HEK293T (cell line): ENCODE data around the gene NFATC1.

Experiments used
- CTCF ChIA-PET: fragments of 350-600 bp; formaldehyde crosslinking; extraction: SDS; loops from one replicate; lab custom pipeline; 2021; ENCODE audit warnings: antibody characterized with exemption, inconsistent platforms; lab: Yijun Ruan, JAX
- POLR2A ChIA-PET: fragments of 350-600 bp; formaldehyde crosslinking; extraction: SDS; loops from one replicate; lab custom pipeline; 2020; ENCODE audit warnings: antibody characterized with exemption, inconsistent platforms; lab: Yijun Ruan, JAX
- DNase-seq: peaks from one replicate; pipeline ENCODE4 v3.0.0; 2012; ENCODE audit warnings: mixed read lengths; ENCODE audit errors: extremely low spot score
- ARNT ChIP-seq: fragments of 450-650 bp; IDR thresholded peaks from 2 replicates; pipeline ENCODE4 v1.6.1; 2017; ENCODE audit warnings: mild to moderate bottlenecking
- BHLHE40 ChIP-seq: fragments of 450-650 bp; IDR thresholded peaks from 2 replicates; pipeline ENCODE4 v1.6.1; 2016; ENCODE audit warnings: mild to moderate bottlenecking, moderate library complexity, borderline replicate concordance
- CTBP1 ChIP-seq: fragments of 450-650 bp; IDR thresholded peaks from 2 replicates; pipeline ENCODE4 v1.6.1; 2016; ENCODE audit warnings: borderline replicate concordance
- ELF4 ChIP-seq: fragments of 450-650 bp; IDR thresholded peaks from 2 replicates; pipeline ENCODE4 v1.6.1; 2017; ENCODE audit warnings: antibody characterized with exemption
- FOXA1 ChIP-seq: fragments of 450-650 bp; IDR thresholded peaks from 2 replicates; pipeline ENCODE4 v1.6.1; 2016; ENCODE audit warnings: mild to moderate bottlenecking
- FOXK2 ChIP-seq: fragments of 450-650 bp; IDR thresholded peaks from 2 replicates; pipeline ENCODE4 v1.6.1; 2016; ENCODE audit warnings: mild to moderate bottlenecking
- FOXM1 ChIP-seq: fragments of 450-650 bp; IDR thresholded peaks from 2 replicates; pipeline ENCODE4 v1.6.1; 2017; ENCODE audit warnings: mild to moderate bottlenecking, borderline replicate concordance
- HDGF ChIP-seq: fragments of 450-650 bp; IDR thresholded peaks from 2 replicates; pipeline ENCODE4 v1.6.1; 2017; ENCODE audit warnings: antibody characterized with exemption, borderline replicate concordance
- L3MBTL2 ChIP-seq: fragments of 450-650 bp; conservative IDR thresholded peaks from 2 replicates; pipeline ENCODE4 v1.6.1; 2016; ENCODE audit warnings: mild to moderate bottlenecking
- LEF1 ChIP-seq: fragments of 450-650 bp; IDR thresholded peaks from 2 replicates; pipeline ENCODE4 v1.6.1; 2017; ENCODE audit warnings: mild to moderate bottlenecking, borderline replicate concordance
- NFRKB ChIP-seq: fragments of 450-650 bp; IDR thresholded peaks from 2 replicates; pipeline ENCODE4 v1.6.1; 2016; ENCODE audit warnings: mild to moderate bottlenecking, moderate library complexity
- SP1 ChIP-seq: fragments of 450-650 bp; IDR thresholded peaks from 2 replicates; pipeline ENCODE4 v1.6.1; 2017
- SUZ12 ChIP-seq: fragments of 450-650 bp; IDR thresholded peaks from 2 replicates; pipeline ENCODE4 v1.6.1; 2016; ENCODE audit warnings: mild to moderate bottlenecking
- TARDBP ChIP-seq: fragments of 450-650 bp; IDR thresholded peaks from 2 replicates; pipeline ENCODE4 v1.6.1; 2016
- ZNF384 ChIP-seq: fragments of 450-650 bp; IDR thresholded peaks from 2 replicates; pipeline ENCODE4 v1.6.1; 2016
- TF ChIP-seq, protein P1 (sequence below): fragments of 450-650 bp; IDR thresholded peaks from 2 replicates; pipeline ENCODE4 v1.6.1; 2016

NFATC1 gene

GRCh38 chr18:79554945-79555645 is 159.4 kb downstream of the NFATC1 start:
- ChIA-PET POLR2A (no interaction called here), CTCF (no interaction called here)
- TF ChIP-seq ELF4 (no peak), NFRKB (no peak), FOXA1 (no peak), HDGF (no peak), L3MBTL2 (no peak), ARNT (no peak)
- no peak for DNase-seq

- DNase-seq: no peak
- TF ChIP-seq LEF1 (no peak), ELF4 (no peak), CTBP1 (no peak), SP1 (no peak), FOXA1 (no peak), SUZ12 (no peak), ARNT (no peak), ZNF384 (no peak), TARDBP (no peak), NFRKB (no peak)
- TF ChIP-seq, protein P1, sequence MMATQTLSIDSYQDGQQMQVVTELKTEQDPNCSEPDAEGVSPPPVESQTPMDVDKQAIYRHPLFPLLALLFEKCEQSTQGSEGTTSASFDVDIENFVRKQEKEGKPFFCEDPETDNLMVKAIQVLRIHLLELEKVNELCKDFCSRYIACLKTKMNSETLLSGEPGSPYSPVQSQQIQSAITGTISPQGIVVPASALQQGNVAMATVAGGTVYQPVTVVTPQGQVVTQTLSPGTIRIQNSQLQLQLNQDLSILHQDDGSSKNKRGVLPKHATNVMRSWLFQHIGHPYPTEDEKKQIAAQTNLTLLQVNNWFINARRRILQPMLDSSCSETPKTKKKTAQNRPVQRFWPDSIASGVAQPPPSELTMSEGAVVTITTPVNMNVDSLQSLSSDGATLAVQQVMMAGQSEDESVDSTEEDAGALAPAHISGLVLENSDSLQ: no peak
- ChIA-PET POLR2A (no interaction called here), CTCF (no interaction called here)
These were observed 160.2 kb downstream of the NFATC1 start for GRCh38 chr18:79555885-79556284.

DNA sequence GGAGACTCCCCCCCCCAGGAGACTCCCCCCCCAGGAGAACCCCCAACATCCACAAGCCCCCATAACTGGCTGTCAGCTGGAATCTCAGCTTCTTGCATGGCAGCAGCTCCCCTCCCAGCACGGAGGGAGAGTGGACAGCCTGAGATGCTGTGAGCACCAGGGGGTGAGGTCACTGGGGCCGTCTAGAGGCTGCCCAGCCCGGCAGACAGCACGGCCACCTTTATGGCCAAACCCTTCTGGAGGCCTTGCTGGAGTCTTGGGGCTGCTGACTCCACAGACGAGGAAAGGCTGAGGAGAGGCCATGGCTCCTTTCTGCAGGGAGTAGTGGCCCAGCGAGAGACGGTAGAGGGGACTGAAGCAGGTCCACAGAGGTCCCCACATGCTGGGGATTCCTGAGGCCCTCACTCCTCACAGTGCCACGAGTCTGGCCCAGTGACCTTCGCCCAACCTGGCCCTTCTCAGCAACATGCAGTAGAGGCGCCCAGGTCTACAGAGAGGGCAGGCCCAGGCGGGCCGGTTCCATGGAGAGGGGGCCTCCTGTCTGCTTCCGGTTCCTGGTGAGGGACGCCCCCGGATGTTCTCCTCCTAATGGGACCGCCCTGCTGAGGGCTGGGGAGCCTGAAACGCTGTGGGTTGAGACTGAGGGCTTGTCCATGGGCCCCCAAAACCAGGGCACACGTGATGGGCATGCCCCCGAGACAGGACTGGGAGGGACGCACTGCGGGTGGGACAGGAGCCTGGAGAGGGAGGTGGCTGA is 161.3 kb downstream of the NFATC1 start:
- DNase-seq: no peak
- POLR2A ChIA-PET: no interaction called here
- CTCF ChIA-PET: no interaction called here
- TF ChIP-seq HDGF: no peak
- no peak for TF ChIP-seq FOXK2
- TF ChIP-seq, protein P1: no peak
- TF ChIP-seq BHLHE40: no peak
- TF ChIP-seq ZNF384: no peak
- no peak for TF ChIP-seq CTBP1
- TF ChIP-seq ELF4: no peak
- TF ChIP-seq SUZ12: no peak
- no peak for TF ChIP-seq TARDBP
- no peak for TF ChIP-seq NFRKB
- no peak for TF ChIP-seq L3MBTL2

DNA sequence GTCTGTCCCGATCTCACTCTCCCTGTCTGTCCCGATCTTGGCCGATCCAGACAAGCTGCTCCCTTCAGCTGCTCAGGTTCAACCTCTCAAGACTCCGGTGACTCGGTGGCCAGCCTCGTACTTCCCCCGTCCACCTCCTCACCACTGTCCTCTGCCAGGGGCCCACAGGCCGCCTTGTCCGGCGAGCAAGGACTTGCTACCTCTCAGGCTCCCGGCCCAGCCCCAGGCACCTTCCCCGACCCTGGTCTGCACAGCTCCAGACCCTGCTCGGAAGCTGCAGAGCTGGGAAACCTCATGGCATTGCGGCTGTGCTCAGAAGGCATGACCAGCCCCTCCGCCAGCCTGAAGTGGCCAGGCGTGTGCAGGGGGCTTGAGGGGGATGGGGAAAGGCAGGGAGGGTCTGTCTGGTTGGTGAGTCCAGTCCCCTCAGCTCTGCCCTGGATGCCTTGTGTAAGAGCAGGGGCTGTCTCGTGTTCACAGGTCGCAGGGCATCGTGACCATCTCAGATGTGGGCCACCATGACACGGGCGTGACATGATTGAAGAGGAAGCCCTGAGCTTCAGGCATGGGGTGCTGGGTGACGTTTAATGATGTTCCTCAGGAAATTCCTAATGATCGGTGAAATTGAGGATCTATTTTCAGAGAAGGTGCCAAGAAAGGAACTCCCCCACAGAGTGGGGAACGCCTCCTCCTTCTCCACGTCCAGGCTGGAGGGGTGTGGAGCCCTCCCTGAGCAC is 162.6 kb downstream of the NFATC1 start:
- CTCF ChIA-PET: no interaction called here
- TF ChIP-seq TARDBP (no peak), L3MBTL2 (no peak), HDGF (no peak), LEF1 (no peak), ARNT (no peak), ELF4 (no peak), FOXM1 (no peak), SUZ12 (no peak), BHLHE40 (no peak), FOXA1 (no peak), FOXK2 (no peak)
- TF ChIP-seq, protein P1: no peak
- no peak for DNase-seq
- POLR2A ChIA-PET: no interaction called here

GRCh38 chr18:79558933-79559416 is 163.2 kb downstream of the NFATC1 start:
- CTCF ChIA-PET: no interaction called here
- no peak for DNase-seq
- POLR2A ChIA-PET: no interaction called here
- TF ChIP-seq L3MBTL2 (no peak), FOXA1 (no peak), SUZ12 (no peak), FOXK2 (no peak), TARDBP (no peak), ELF4 (no peak), FOXM1 (no peak), HDGF (no peak), ZNF384 (no peak), NFRKB (no peak), SP1 (no peak)
- TF ChIP-seq, protein P1: no peak
